ENCODE results near the gene ZIC1. TPM values are rescaled to one million over a fixed set of nuclear protein-coding genes. Genes with fewer than 3 reads are reported as not detected.

ZIC1 gene
- total and polyA plus RNA-seq, 9 of the 15 experiments (the other 6 are each of a cell fraction or from before 2014, with no cell fraction given): 0.21 to 0.42 TPM; not detected in 7

DNA sequence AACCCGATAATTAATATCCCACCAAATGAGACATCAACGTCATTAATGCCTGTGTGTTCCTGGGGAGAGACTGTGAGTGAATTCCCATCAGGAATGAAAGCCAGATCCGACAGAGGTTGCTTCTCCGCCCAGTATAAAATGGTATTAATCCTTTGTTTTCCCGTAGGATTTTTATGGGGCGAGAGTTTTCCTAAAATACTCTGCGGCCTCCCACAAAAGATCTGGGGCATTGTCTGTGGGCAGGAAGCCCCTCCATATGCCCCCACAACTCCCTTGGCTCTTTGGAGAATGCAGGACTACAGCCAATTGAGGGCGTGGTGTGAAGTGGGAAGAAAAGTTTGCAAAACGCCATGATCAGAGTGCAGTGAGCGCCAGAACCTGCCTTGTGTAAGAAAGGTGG lies 29.5 kb upstream of the ZIC1 start:
- no peaks in the 10 kb centered on the region for H3K4me1 ChIP-seq (replicated peaks in 1 of 2; ENCODE audit: control insufficient read depth in 2 of 2, insufficient read depth in 2 of 2, low read length in 2 of 2)
- in situ Hi-C loops (cut with MboI) (loop anchor here (25.0 kb wide), 1 partner anchor 1558 kb away; no protein-coding TSS in a partner anchor), intact Hi-C loops (cut with micrococcal nuclease) (loop anchor here (10.0 kb wide), 1 partner anchor 1565 kb away; no protein-coding TSS in a partner anchor)

More for the DNA sequence above, 29.5 kb upstream of the ZIC1 start:
- no TSS peak for BruUV-seq (replicated peaks)
- FAIRE-seq (no peak), DNase-seq (ENCODE audit: extremely low read depth in 1 of 4, low spot score in 3 of 4) (no peak), ATAC-seq (no peak)
- ChIA-PET CTCF (ENCODE audit: low intra/inter-chr PET ratio) (no interaction called here), POLR2A (no interaction called here)
- H3K27me3 ChIP-seq (ENCODE audit: control insufficient read depth in 2 of 2, insufficient read depth in 2 of 2, low read length in 2 of 2): 0 out of 5 replicates have a peak, but pooled peaks cover 0 to 12% of the 10 kb centered on the region in 2 experiments
- no peak overlapping the region for H2AFZ ChIP-seq (ENCODE audit: low read depth, low read length)
- H3K36me3 ChIP-seq (ENCODE audit: control insufficient read depth, insufficient read depth, low read length): no peaks in the 10 kb centered on the region
- H3K4me2 ChIP-seq (ENCODE audit: insufficient read depth, low read length): no peak overlapping the region
- TF ChIP-seq, protein P1, sequence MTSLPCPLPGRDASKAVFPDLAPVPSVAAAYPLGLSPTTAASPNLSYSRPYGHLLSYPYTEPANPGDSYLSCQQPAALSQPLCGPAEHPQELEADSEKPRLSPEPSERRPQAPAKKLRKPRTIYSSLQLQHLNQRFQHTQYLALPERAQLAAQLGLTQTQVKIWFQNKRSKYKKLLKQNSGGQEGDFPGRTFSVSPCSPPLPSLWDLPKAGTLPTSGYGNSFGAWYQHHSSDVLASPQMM (CRISPR knock-in tag; IDR thresholded peaks at IDR 0.05): no peak
- no peak for TF ChIP-seq ZBTB17 (CRISPR knock-in tag; IDR thresholded peaks at IDR 0.05)
- TF ChIP-seq, protein P2, sequence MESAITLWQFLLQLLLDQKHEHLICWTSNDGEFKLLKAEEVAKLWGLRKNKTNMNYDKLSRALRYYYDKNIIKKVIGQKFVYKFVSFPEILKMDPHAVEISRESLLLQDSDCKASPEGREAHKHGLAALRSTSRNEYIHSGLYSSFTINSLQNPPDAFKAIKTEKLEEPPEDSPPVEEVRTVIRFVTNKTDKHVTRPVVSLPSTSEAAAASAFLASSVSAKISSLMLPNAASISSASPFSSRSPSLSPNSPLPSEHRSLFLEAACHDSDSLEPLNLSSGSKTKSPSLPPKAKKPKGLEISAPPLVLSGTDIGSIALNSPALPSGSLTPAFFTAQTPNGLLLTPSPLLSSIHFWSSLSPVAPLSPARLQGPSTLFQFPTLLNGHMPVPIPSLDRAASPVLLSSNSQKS (CRISPR knock-in tag; IDR thresholded peaks at IDR 0.05): no peak
- 1% methylated on average over 10 of the region's 10 CpGs for WGBS (ENCODE audit: insufficient coverage, low coverage, missing lambda C conversion rate)
- H3K79me2 ChIP-seq (ENCODE audit: control insufficient read depth, insufficient read depth, low read length): no peaks in the 10 kb centered on the region
- H3K27ac ChIP-seq (ENCODE audit: extremely low read depth, low read depth, low read length): no peak overlapping the region
- H3K9ac ChIP-seq (ENCODE audit: insufficient read depth in 1 of 2, low read depth in 2 of 2, low read length in 2 of 2): no peak overlapping the region
- H4K20me1 ChIP-seq (replicated peaks; ENCODE audit: control insufficient read depth, insufficient read depth, low read length): no peaks in the 10 kb centered on the region
- H3K4me3 ChIP-seq: no peak overlapping the region
- H3K9me1 ChIP-seq (ENCODE audit: control insufficient read depth, insufficient read depth, low read length): no peaks in the 10 kb centered on the region
- H3K9me3 ChIP-seq (replicated peaks; ENCODE audit: control insufficient read depth, insufficient read depth, low read depth, low read length): no peaks in the 10 kb centered on the region
